Lung (tissue), 12 donors: ENCODE data around the gene MEG3. TPM values are rescaled to one million over a fixed set of nuclear protein-coding genes. Genes with fewer than 3 reads are reported as not detected.

Experiments used
- ATAC-seq: fragments of 200-7000 bp; cut with Tn5 transposase; one replicate; pipeline ENCODE4 v1.9.1; 2020; ENCODE audit warnings: moderate number of reproducible peaks; ENCODE audit not compliant: insufficient read depth, low FRiP score
- DNase-seq, 3 donors: peaks; one replicate each; pipeline ENCODE4 v3.0.0-alpha.2; 2013 to 2017
- H3K27ac ChIP-seq, 2 donors: one replicate each; pipeline ENCODE4 v1.5.1; 2013; ENCODE audit warnings: mild to moderate bottlenecking in 2 of 2, moderate library complexity in 2 of 2, control low read depth in 1 of 2, inconsistent platforms in 1 of 2, low read depth in 1 of 2, low read length in 1 of 2
- H3K27me3 ChIP-seq, 3 donors: one replicate each; pipeline ENCODE4 v1.5.1; 2013; ENCODE audit warnings: low read length in 2 of 3; ENCODE audit not compliant: control insufficient read depth in 3 of 3, insufficient read depth in 3 of 3
- H3K36me3 ChIP-seq, 4 donors: one replicate each; pipeline ENCODE4 v1.5.1; 2013; ENCODE audit warnings: low read length in 4 of 4, mild to moderate bottlenecking in 1 of 4, moderate library complexity in 1 of 4; ENCODE audit not compliant: control insufficient read depth in 4 of 4, insufficient read depth in 4 of 4
- H3K4me1 ChIP-seq, 5 donors: one replicate each; pipeline ENCODE4 v1.5.1; 2013; ENCODE audit warnings: low read length in 5 of 5, mild to moderate bottlenecking in 2 of 5, moderate library complexity in 1 of 5; ENCODE audit not compliant: control insufficient read depth in 5 of 5, insufficient read depth in 5 of 5
- H3K4me3 ChIP-seq: one replicate; pipeline ENCODE4 v1.5.1; 2013; ENCODE audit warnings: mild to moderate bottlenecking, control low read depth, moderate library complexity
- H3K9ac ChIP-seq, 2 donors: one replicate each; pipeline ENCODE4 v1.5.1; 2013; ENCODE audit warnings: low read length in 2 of 2, control low read depth in 1 of 2; ENCODE audit not compliant: insufficient read depth in 1 of 2
- H3K9me3 ChIP-seq, 4 donors: one replicate each; pipeline ENCODE4 v1.5.1; 2013; ENCODE audit warnings: low read length in 3 of 4, mild to moderate bottlenecking in 1 of 4, moderate library complexity in 1 of 4; ENCODE audit not compliant: control insufficient read depth in 4 of 4, insufficient read depth in 3 of 4
- CTCF ChIP-seq: IDR thresholded peaks from 2 replicates; pipeline ENCODE4 v1.5.1; 2012; ENCODE audit warnings: mild to moderate bottlenecking; ENCODE audit errors: control extremely low read depth, extremely low read depth
- WGBS, 2 donors: extraction: QIAGEN DNeasy Blood & Tissue Kit; methylation state at CpG; one replicate each; pipeline ENCODE4 v1.1.7; 2013; 5-methylcytosine and 5-hydroxymethylcytosine counted together
- polyA plus RNA-seq, 2 donors: library from polyadenylated mRNA; stranded (reverse); fragments of 200-250 nt; gene quantifications; one replicate each; pipeline ENCODE4 v1.2.1, GENCODE V29; 2013
- total RNA-seq, 2 donors: library from RNA; depleted of rRNA in 1 of 2; stranded (reverse); fragments of >200 nt in 1 of 2; gene quantifications; one replicate each; pipeline ENCODE4 v1.2.1, GENCODE V29; 2014 to 2021
- donor health status: control.
- donor health status: control.
- donor health status: Bipolar disorder and iron deficiency.
- donor health status: healthy.
- donor health status: DM: yes; HTN: yes; CAD: no.

Gene MEG3
- total and polyA plus RNA-seq, 4 donors: 5.9 to 267 (median 14.8) TPM

DNA sequence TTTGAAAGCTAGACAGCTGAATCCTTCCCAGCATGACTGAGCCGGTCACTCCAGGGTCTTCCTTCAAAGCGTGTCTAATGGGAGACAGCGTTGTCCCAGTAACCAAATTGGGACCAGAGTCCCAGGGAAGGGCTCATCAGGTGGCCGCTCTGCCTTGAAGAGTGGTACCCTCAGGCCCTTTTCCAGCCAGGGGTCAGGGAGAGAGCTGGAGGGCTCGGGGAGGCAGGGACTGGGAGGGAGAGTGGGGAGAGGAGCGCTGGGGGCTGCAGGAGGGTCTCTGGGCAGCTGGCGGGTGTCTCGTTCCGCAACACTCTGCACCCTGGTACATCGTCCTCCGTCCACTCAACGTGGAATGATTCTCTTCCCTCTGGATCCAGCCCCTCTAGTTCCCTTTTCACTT, 79.2 kb downstream of the MEG3 start:
- no peak for TF ChIP-seq CTCF
- Histone ChIP-seq H3K27me3 (peaks cover 0 to 58% (median 0%) of the 10 kb centered on the region in 3 donors), H3K27ac (no peak overlapping the region), H3K9ac (no peak overlapping the region), H3K4me3 (no peak overlapping the region), H3K36me3 (peaks cover 0 to 6% (median 0%) of the 10 kb centered on the region in 4 donors), H3K9me3 (peaks cover 0 to 11% (median 0%) of the 10 kb centered on the region in 4 donors), H3K4me1 (peaks cover 0 to 16% (median 0%) of the 10 kb centered on the region in 5 donors)
- ATAC-seq: peak; percentile 7
- no peak for DNase-seq
- WGBS, 2 donors: 69 to 80% methylated on average over 12 of the region's 12 CpGs

GRCh38 chr14:100906420-100906819, 80.5 kb downstream of the MEG3 start:
- H3K9me3 ChIP-seq: peaks cover 0 to 8% (median 0%) of the 10 kb centered on the region in 4 donors
- H3K27ac ChIP-seq: no peak overlapping the region
- H3K4me3 ChIP-seq: no peak overlapping the region
- H3K27me3 ChIP-seq: peaks cover 0 to 53% (median 0%) of the 10 kb centered on the region in 3 donors
- WGBS, 2 donors: 57 to 65% methylated on average over 6 of the region's 6 CpGs
- no peak for TF ChIP-seq CTCF
- no peak for DNase-seq
- peaks cover 0 to 5% (median 0%) of the 10 kb centered on the region in 4 donors for H3K36me3 ChIP-seq
- ATAC-seq: no peak
- H3K9ac ChIP-seq: no peak overlapping the region
- peaks cover 0 to 12% (median 0%) of the 10 kb centered on the region in 5 donors for H3K4me1 ChIP-seq

- peaks cover 0 to under 1% (median 0%) of the 10 kb centered on the region in 4 donors for H3K9me3 ChIP-seq
- H3K27ac ChIP-seq: no peak overlapping the region
- ATAC-seq: no peak
- H3K4me3 ChIP-seq: no peak overlapping the region
- H3K9ac ChIP-seq: no peak overlapping the region
- no peaks in the 10 kb centered on the region for H3K36me3 ChIP-seq
- WGBS, 2 donors: 86 to 90% methylated on average over 8 of the region's 8 CpGs
- TF ChIP-seq CTCF: no peak
- H3K27me3 ChIP-seq: peaks cover 0 to 51% (median 0%) of the 10 kb centered on the region in 3 donors
- H3K4me1 ChIP-seq: peaks cover 0 to 12% (median 0%) of the 10 kb centered on the region in 5 donors
- DNase-seq: no peak
These were observed 81.3 kb downstream of the MEG3 start for GRCh38 chr14:100907240-100907639.

DNA sequence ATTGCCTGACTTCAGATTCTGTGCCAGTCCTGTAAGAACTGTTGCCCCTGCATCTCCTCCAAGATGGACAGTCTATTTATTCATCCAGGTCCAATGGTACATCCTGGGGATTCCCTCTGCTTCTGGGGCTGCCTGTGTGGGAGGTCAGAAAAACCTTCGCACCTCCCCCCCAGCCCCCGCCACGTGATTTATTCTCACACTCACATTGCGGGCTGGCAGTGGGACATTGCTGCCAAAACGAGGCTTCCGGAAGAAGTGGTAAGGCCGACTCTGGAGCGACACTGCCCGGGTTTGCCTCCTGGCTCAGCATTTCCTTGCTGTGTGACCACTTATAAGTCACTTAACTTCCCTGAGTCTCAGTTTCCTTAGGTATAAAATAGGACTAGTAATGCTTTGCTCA, 83.5 kb downstream of the MEG3 start:
- WGBS, 2 donors: 88 to 90% methylated on average over 9 of the region's 9 CpGs
- Histone ChIP-seq H3K4me1 (peaks cover 0 to 7% (median 0%) of the 10 kb centered on the region in 5 donors), H3K27me3 (peaks cover 0 to 34% (median 0%) of the 10 kb centered on the region in 3 donors), H3K9ac (no peak overlapping the region), H3K9me3 (no peaks in the 10 kb centered on the region), H3K4me3 (no peak overlapping the region), H3K36me3 (no peaks in the 10 kb centered on the region), H3K27ac (no peak overlapping the region)
- TF ChIP-seq CTCF: no peak
- ATAC-seq: no peak
- DNase-seq: no peak
